BLaER1 treated with 17β-estradiol and CSF1 and Interleukin-3, amounts not matched to agents 10 nM and 100 nM (cell line): ENCODE data around the gene NLRP8.
"Not testable (repeated sequence)": the region's sequence is repeated elsewhere in the genome, so short reads cannot be mapped to it uniquely, and the experiment has no call there.

Source experiments
- H3K27ac ChIP-seq, 11 experiments: shearing (Covaris generic); formaldehyde crosslinking; 2 replicates each; pipeline ENCODE4 v1.8.1; 2022
- H3K27me3 ChIP-seq, 11 experiments: shearing (Covaris generic); formaldehyde crosslinking; 2 replicates each; pipeline ENCODE4 v1.8.1; 2022
- H3K36me3 ChIP-seq, 11 experiments: shearing (Covaris generic); formaldehyde crosslinking; 2 replicates each; pipeline ENCODE4 v1.8.1; 2022
- H3K4me1 ChIP-seq, 10 experiments: shearing (Covaris generic); formaldehyde crosslinking; 2 replicates each; pipeline ENCODE4 v1.8.1; 2022
- H3K4me2 ChIP-seq, 11 experiments: shearing (Covaris generic); formaldehyde crosslinking; 2 replicates each; pipeline ENCODE4 v1.8.1; 2022
- H3K4me3 ChIP-seq, 10 experiments: shearing (Covaris generic); formaldehyde crosslinking; 2 replicates each; pipeline ENCODE4 v1.8.1; 2022
- H3K9ac ChIP-seq, 11 experiments: shearing (Covaris generic); formaldehyde crosslinking; 2 replicates each; pipeline ENCODE4 v1.8.1; 2022
- H3K9me3 ChIP-seq, 11 experiments: shearing (Covaris generic); formaldehyde crosslinking; replicated peaks in 1 of 11; 2 replicates each; pipeline ENCODE4 v1.8.1; 2022
- H4K20me1 ChIP-seq, 11 experiments: shearing (Covaris generic); formaldehyde crosslinking; 2 replicates each; pipeline ENCODE4 v1.8.1; 2022
- Cebpa-rat ChIP-seq, 11 experiments: shearing (Covaris generic); IDR thresholded peaks; 2 replicates each; pipeline ENCODE4 v1.8.1; 2022

Gene NLRP8

DNA sequence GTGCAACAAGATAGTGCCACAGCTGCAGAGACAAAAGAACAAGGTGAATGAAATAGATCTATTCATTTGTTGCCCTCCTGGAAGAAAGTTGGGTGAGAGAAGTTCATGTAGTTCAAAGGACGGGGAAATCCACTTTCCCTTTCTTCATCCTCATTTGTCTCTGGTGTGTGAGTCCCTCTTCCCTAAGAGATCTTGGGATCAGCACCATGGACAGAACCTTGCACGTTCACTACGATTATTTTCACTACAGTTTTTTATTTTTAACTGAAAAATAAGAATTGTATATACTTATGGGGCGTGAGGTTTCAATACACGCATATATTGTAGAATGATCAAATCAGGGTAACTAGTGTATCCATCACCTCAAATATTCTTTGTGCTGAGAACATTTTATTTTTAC lies 68.1 kb downstream of the NLRP8 start:
- TF ChIP-seq Cebpa-rat (IDR thresholded peaks at IDR 0.05): no peak
- Histone ChIP-seq H3K9me3 (no peaks in the 10 kb centered on the region), H3K4me2 (no peak overlapping the region), H3K4me1 (no peaks in the 10 kb centered on the region), H3K9ac (no peak overlapping the region), H3K27ac (no peak overlapping the region), H4K20me1 (no peaks in the 10 kb centered on the region), H3K4me3 (no peak overlapping the region), H3K27me3 (no peaks in the 10 kb centered on the region), H3K36me3 (no peaks in the 10 kb centered on the region)

DNA sequence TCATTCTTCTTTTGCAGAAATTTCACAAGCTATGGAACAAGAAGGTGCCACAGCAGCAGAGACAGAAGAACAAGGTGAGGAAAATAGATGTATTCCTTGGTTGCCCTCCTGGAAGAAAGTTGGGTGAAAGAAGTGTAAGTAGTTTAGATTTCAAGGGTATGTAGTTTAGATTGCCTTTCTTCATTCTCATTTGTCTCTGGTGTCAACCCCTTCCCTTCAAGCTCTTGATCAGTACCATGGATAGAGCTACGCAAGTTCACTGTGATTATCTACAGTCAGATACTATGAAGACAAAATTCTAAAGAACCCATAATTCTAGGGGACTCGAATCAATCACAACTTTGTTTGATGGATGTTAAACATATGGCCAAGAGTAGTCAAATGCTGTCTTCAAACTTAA lies 71.7 kb downstream of the NLRP8 start:
- H3K4me3 ChIP-seq, H3K27ac ChIP-seq, H4K20me1 ChIP-seq, H3K4me2 ChIP-seq, H3K4me1 ChIP-seq, H3K36me3 ChIP-seq, H3K27me3 ChIP-seq, H3K9ac ChIP-seq, H3K9me3 ChIP-seq: not testable (repeated sequence)

DNA sequence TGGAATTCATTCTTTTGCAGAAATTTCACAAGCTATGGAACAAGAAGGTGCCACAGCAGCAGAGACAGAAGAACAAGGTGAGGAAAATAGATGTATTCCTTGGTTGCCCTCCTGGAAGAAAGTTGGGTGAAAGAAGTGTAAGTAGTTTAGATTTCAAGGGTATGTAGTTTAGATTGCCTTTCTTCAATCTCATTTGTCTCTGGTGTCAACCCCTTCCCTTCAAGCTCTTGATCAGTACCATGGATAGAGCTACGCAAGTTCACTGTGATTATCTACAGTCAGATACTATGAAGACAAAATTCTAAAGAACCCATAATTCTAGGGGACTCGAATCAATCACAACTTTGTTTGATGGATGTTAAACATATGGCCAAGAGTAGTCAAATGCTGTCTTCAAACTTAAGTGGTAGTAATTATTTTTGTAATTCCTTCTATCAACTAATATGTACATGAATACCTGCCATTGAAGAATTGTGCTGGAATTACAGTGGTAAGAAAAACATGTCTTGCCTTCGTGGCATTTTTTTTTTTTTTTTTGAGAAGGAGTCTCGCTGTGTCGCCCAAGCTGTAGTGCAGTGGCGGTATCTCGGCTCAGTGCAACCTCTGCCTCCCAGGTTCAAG lies 72.8 kb downstream of the NLRP8 start:
- not testable (repeated sequence) for H3K4me3 ChIP-seq, H4K20me1 ChIP-seq, H3K27ac ChIP-seq, H3K36me3 ChIP-seq, H3K9ac ChIP-seq, H3K9me3 ChIP-seq, H3K27me3 ChIP-seq, H3K4me1 ChIP-seq, H3K4me2 ChIP-seq

DNA sequence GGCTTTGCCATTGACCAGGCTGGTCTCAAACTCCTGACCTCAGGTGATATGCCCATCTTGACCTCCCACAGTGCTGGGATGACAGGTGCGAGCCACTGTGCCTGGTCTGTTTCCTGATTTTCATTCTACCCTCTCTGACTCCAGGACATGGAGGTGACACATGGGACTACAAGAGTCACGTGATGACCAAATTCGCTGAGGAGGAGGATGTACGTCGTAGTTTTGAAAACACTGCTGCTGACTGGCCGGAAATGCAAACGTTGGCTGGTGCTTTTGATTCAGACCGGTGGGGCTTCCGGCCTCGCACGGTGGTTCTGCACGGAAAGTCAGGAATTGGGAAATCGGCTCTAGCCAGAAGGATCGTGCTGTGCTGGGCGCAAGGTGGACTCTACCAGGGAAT lies 79.1 kb downstream of the NLRP8 start:
- Histone ChIP-seq H3K36me3 (no peaks in the 10 kb centered on the region), H3K4me1 (no peaks in the 10 kb centered on the region), H3K9ac (no peak overlapping the region), H4K20me1 (no peaks in the 10 kb centered on the region; a peak in 1 of 22 replicates), H3K27ac (no peak overlapping the region), H3K4me3 (no peak overlapping the region), H3K9me3 (no peaks in the 10 kb centered on the region), H3K27me3 (no peaks in the 10 kb centered on the region), H3K4me2 (no peak overlapping the region)
- no peak for TF ChIP-seq Cebpa-rat (IDR thresholded peaks at IDR 0.05)
